Measurements from ENCODE around the gene RSPH9. TPM values are rescaled to one million over a fixed set of nuclear protein-coding genes. Genes with fewer than 3 reads are reported as not detected.

Gene RSPH9
- total and polyA plus RNA-seq, 4 donors: under 0.01 to 0.19 (median 0.12) TPM

DNA sequence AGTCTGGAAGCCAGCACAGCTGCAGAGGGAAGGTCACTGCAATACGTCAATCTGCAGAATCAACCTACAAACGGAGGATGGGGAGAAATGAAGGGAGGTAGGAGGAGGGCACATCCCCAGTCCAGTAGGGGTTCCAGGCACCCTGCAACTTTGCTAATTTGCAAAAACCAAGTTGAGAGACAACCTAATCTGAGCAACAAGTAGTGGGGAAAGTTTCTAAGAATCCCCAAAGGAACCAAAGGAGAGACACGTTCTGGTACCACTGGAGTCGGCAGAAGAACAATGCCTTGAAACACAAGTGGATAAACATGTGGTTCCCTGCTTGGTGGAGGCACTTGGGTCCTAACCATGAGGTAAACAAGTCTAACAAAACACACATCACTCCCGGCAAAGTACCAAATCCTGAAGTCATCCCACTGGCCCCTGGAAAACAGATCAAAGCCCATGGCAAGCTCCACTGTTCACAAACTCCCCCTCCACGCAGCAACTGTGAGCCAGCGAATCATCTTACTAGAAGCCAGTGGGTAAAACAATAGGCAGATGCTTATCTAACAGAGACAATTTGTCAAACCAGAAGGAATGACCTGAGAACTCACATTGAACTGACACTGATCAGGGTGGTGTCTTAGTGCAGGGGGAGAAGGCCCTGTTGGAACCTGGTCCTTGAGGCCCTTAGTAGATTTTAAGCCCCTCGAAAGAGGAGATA is 38.0 kb downstream of the RSPH9 start:
- H3K36me3 ChIP-seq (ENCODE audit: control insufficient read depth in 4 of 4, insufficient read depth in 3 of 4, low read depth in 1 of 4, low read length in 3 of 4): peaks cover 0 to 26% (median 10%) of the 10 kb centered on the region in 4 donors
- DNase-seq (ENCODE audit: low spot score): no peak

DNA sequence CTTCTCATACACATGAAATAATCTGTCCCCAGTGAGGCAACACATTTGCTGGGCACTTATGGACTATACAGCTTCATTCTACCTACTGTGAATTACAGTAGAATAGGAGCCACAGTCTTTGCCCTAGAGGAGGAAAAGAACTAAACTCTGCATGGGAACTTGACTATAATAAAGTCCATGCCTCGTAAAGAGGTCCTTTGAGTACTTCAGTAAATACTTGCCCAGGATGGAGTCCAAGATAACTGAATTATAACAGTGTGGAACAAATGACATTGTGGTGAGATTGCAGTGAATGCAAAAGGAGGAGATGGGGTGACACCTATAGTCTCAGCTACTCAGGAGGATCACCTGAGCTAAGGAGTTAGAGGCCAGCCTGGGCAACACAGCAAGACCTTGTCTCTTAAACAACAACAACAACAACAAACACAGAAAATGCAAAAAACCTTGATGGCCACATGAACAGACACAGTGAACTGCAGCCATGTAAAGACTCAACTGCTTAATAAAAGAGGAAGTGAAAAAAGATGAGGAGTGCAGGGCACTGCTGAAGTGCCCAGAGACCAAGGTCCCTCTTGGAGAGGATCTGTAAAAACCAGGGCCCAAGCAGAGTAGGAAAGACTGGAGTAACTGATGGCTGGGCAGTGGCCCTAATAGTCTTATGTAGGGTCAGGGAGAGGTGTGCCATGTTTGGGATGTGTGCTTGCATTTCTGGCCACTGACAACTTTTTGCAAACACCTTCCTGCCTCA is 39.0 kb downstream of the RSPH9 start:
- TF ChIP-seq, protein P1, sequence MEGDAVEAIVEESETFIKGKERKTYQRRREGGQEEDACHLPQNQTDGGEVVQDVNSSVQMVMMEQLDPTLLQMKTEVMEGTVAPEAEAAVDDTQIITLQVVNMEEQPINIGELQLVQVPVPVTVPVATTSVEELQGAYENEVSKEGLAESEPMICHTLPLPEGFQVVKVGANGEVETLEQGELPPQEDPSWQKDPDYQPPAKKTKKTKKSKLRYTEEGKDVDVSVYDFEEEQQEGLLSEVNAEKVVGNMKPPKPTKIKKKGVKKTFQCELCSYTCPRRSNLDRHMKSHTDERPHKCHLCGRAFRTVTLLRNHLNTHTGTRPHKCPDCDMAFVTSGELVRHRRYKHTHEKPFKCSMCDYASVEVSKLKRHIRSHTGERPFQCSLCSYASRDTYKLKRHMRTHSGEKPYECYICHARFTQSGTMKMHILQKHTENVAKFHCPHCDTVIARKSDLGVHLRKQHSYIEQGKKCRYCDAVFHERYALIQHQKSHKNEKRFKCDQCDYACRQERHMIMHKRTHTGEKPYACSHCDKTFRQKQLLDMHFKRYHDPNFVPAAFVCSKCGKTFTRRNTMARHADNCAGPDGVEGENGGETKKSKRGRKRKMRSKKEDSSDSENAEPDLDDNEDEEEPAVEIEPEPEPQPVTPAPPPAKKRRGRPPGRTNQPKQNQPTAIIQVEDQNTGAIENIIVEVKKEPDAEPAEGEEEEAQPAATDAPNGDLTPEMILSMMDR (IDR thresholded peaks at IDR 0.05; ENCODE audit: low read depth, low read length, missing input control): no peak
- TF ChIP-seq, protein P2, sequence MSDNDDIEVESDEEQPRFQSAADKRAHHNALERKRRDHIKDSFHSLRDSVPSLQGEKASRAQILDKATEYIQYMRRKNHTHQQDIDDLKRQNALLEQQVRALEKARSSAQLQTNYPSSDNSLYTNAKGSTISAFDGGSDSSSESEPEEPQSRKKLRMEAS (IDR thresholded peaks at IDR 0.05): no peak
- TF ChIP-seq YY1 (IDR thresholded peaks at IDR 0.05) (no peak), GABPA (IDR thresholded peaks at IDR 0.05 in 1 of 2, conservative IDR thresholded peaks at IDR 0.05 in 1 of 2) (no peak), JUND (IDR thresholded peaks at IDR 0.05) (no peak), HNF4G (IDR thresholded peaks at IDR 0.05) (no peak), SP1 (IDR thresholded peaks at IDR 0.05) (no peak), FOXA2 (IDR thresholded peaks at IDR 0.05) (no peak), RAD21 (IDR thresholded peaks at IDR 0.05) (no peak)
- TF ChIP-seq, protein P3, sequence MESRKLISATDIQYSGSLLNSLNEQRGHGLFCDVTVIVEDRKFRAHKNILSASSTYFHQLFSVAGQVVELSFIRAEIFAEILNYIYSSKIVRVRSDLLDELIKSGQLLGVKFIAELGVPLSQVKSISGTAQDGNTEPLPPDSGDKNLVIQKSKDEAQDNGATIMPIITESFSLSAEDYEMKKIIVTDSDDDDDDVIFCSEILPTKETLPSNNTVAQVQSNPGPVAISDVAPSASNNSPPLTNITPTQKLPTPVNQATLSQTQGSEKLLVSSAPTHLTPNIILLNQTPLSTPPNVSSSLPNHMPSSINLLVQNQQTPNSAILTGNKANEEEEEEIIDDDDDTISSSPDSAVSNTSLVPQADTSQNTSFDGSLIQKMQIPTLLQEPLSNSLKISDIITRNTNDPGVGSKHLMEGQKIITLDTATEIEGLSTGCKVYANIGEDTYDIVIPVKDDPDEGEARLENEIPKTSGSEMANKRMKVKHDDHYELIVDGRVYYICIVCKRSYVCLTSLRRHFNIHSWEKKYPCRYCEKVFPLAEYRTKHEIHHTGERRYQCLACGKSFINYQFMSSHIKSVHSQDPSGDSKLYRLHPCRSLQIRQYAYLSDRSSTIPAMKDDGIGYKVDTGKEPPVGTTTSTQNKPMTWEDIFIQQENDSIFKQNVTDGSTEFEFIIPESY (IDR thresholded peaks at IDR 0.05): no peak
- H3K27ac ChIP-seq (ENCODE audit: low read depth in 1 of 2, low read length in 2 of 2): no peak overlapping the region
- no peak for DNase-seq (ENCODE audit: low spot score)

More for the DNA sequence above, 38.0 kb downstream of the RSPH9 start:
- WGBS: 84% methylated on average over 8 of the region's 8 CpGs
- Histone ChIP-seq H3K9ac (ENCODE audit: low read depth in 1 of 2, low read length in 2 of 2) (no peak overlapping the region), H3K4me3 (ENCODE audit: low read depth in 1 of 3, low read length in 3 of 3) (no peak overlapping the region), H3K27ac (ENCODE audit: low read depth in 1 of 2, low read length in 2 of 2) (no peak overlapping the region), H3K9me3 (ENCODE audit: control insufficient read depth in 4 of 4, low read length in 3 of 4) (no peaks in the 10 kb centered on the region), H3K27me3 (ENCODE audit: control insufficient read depth in 4 of 4, insufficient read depth in 4 of 4, low read length in 3 of 4) (no peaks in the 10 kb centered on the region), H3K4me1 (ENCODE audit: control insufficient read depth in 4 of 4, insufficient read depth in 4 of 4, low read length in 3 of 4) (peaks cover 0 to 17% (median 14%) of the 10 kb centered on the region in 4 donors)
- TF ChIP-seq TAF1 (conservative IDR thresholded peaks at IDR 0.05): no peak
- no peak for TF ChIP-seq RXRA (IDR thresholded peaks at IDR 0.05)
- TF ChIP-seq, protein P1 (IDR thresholded peaks at IDR 0.05; ENCODE audit: low read depth, low read length, missing input control): no peak
- TF ChIP-seq, protein P3 (IDR thresholded peaks at IDR 0.05): no peak
- TF ChIP-seq YY1 (IDR thresholded peaks at IDR 0.05): no peak
- TF ChIP-seq, protein P2 (IDR thresholded peaks at IDR 0.05): no peak
- TF ChIP-seq NR2F2 (IDR thresholded peaks at IDR 0.05): no peak
- no peak for TF ChIP-seq RAD21 (IDR thresholded peaks at IDR 0.05)
- no peak for TF ChIP-seq HNF4G (IDR thresholded peaks at IDR 0.05)
- TF ChIP-seq FOXA1 (IDR thresholded peaks at IDR 0.05): no peak
- no peak for TF ChIP-seq HNF4A (conservative IDR thresholded peaks at IDR 0.05)
- no peak for TF ChIP-seq FOXA2 (IDR thresholded peaks at IDR 0.05)
- TF ChIP-seq, protein P4, sequence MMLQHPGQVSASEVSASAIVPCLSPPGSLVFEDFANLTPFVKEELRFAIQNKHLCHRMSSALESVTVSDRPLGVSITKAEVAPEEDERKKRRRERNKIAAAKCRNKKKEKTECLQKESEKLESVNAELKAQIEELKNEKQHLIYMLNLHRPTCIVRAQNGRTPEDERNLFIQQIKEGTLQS (IDR thresholded peaks at IDR 0.05): no peak

More for the DNA sequence above, 39.0 kb downstream of the RSPH9 start:
- H3K4me3 ChIP-seq (ENCODE audit: low read depth in 1 of 3, low read length in 3 of 3): no peak overlapping the region
- H3K9ac ChIP-seq (ENCODE audit: low read depth in 1 of 2, low read length in 2 of 2): no peak overlapping the region
- WGBS: 87% methylated on average over 1 of the region's 1 CpG
- peaks cover 0 to 17% (median 4%) of the 10 kb centered on the region in 4 donors for H3K36me3 ChIP-seq (ENCODE audit: control insufficient read depth in 4 of 4, insufficient read depth in 3 of 4, low read depth in 1 of 4, low read length in 3 of 4)
- no peaks in the 10 kb centered on the region for H3K27me3 ChIP-seq (ENCODE audit: control insufficient read depth in 4 of 4, insufficient read depth in 4 of 4, low read length in 3 of 4)
- H3K4me1 ChIP-seq (ENCODE audit: control insufficient read depth in 4 of 4, insufficient read depth in 4 of 4, low read length in 3 of 4): peaks cover 0 to 21% (median 18%) of the 10 kb centered on the region in 4 donors
- no peaks in the 10 kb centered on the region for H3K9me3 ChIP-seq (ENCODE audit: control insufficient read depth in 4 of 4, low read length in 3 of 4)

All from liver (tissue), 9 donors.